Activated CD4-positive, alpha-beta T cell treated with anti-CD3 and anti-CD28 coated beads, Interleukin-2, Interleukin-4, amounts not matched to agents 100 ng/mL and 50 ng/mL, durations not matched to agents 16 hours and 8 hours (primary cell): ENCODE data around the gene IGLL5.

Experiments used
- DNase-seq: peaks from one replicate; pipeline ENCODE4 v3.0.0-alpha.2; 2020; ENCODE audit warnings: low spot score

IGLL5 gene

GRCh38 chr22:22927196-22927887, 39.7 kb downstream of the IGLL5 start:
- DNase-seq, result no peak

GRCh38 chr22:22927888-22928665, 40.5 kb downstream of the IGLL5 start:
- DNase-seq, result no peak

GRCh38 chr22:22928666-22929380, 41.2 kb downstream of the IGLL5 start:
- peak; percentile 60 for DNase-seq

GRCh38 chr22:22929381-22930221, 42.0 kb downstream of the IGLL5 start:
- DNase-seq, result no peak

GRCh38 chr22:22930222-22930497, 42.5 kb downstream of the IGLL5 start:
- no peak for DNase-seq

GRCh38 chr22:22930571-22931556, 43.2 kb downstream of the IGLL5 start:
- DNase-seq, result no peak

GRCh38 chr22:22931557-22932270, 44.1 kb downstream of the IGLL5 start:
- DNase-seq, result no peak

GRCh38 chr22:22932512-22932941, 44.9 kb downstream of the IGLL5 start:
- no peak for DNase-seq

- no peak for DNase-seq
Observed at GRCh38 chr22:22933100-22933806, 45.6 kb downstream of the IGLL5 start.

- DNase-seq, result no peak
Observed at GRCh38 chr22:22933807-22934542, 46.4 kb downstream of the IGLL5 start.

- DNase-seq, result no peak
Observed at GRCh38 chr22:22934543-22935055, 47.0 kb downstream of the IGLL5 start.

GRCh38 chr22:22935056-22935545, 47.5 kb downstream of the IGLL5 start:
- DNase-seq, result no peak

- DNase-seq, result peak; percentile 42
Observed at GRCh38 chr22:22935546-22936157, 48.0 kb downstream of the IGLL5 start.

GRCh38 chr22:22936180-22936914, 48.7 kb downstream of the IGLL5 start:
- no peak for DNase-seq

- DNase-seq, result no peak
Observed at GRCh38 chr22:22936915-22937656, 49.5 kb downstream of the IGLL5 start.

GRCh38 chr22:22937894-22938480, 50.4 kb downstream of the IGLL5 start:
- no peak for DNase-seq
